Measurements from ENCODE around the gene PSD4. TPM values are rescaled to one million over a fixed set of nuclear protein-coding genes. Genes with fewer than 3 reads are reported as not detected.

Gene PSD4
- total and polyA plus RNA-seq, 4 donors = 0.79 to 17.8 (median 6.5) TPM

- H3K27me3 ChIP-seq (ENCODE audit: control insufficient read depth in 1 of 2, insufficient read depth in 2 of 2, low read length in 1 of 2) = no peaks in the 10 kb centered on the region
- H3K36me3 ChIP-seq (ENCODE audit: control insufficient read depth in 1 of 2, insufficient read depth in 2 of 2, low read length in 1 of 2) = no peaks in the 10 kb centered on the region
- H3K4me1 ChIP-seq (ENCODE audit: control insufficient read depth in 1 of 2, insufficient read depth in 2 of 2, low read length in 2 of 2) = no peaks in the 10 kb centered on the region
- H3K27ac ChIP-seq (ENCODE audit: low read depth in 1 of 2, low read length in 2 of 2) = no peak overlapping the region
- 31 to 35% methylated on average over 5 of the region's 5 CpGs for WGBS, 2 donors
- intact Hi-C loops (cut with DNase I) = loop anchor here in 1 of 2 donors (2.0 to 5.0 kb wide), 2 partner anchors 38 to 167 kb away; no protein-coding TSS in a partner anchor
- DNase-seq (peak; percentile 77 to 80), ATAC-seq (ENCODE audit: low FRiP score) (peak; percentile 61)
- no peaks in the 10 kb centered on the region for H3K9me3 ChIP-seq (ENCODE audit: control insufficient read depth, low read length)
- no peak overlapping the region for H3K4me3 ChIP-seq (ENCODE audit: low read length in 2 of 2)
These were observed 30.2 kb downstream of the PSD4 start for GRCh38 chr2:113203901-113204519.

- 81 to 89% methylated on average over 6 of the region's 6 CpGs for WGBS, 2 donors
- H3K9me3 ChIP-seq (ENCODE audit: control insufficient read depth, low read length) = no peaks in the 10 kb centered on the region
- peak; percentile 17 to 39 for DNase-seq
- ATAC-seq (ENCODE audit: low FRiP score) = no peak
- H3K27ac ChIP-seq (ENCODE audit: low read depth in 1 of 2, low read length in 2 of 2) = no peak overlapping the region
- intact Hi-C loops (cut with DNase I) = loop anchor here in 1 of 2 donors (5.0 kb wide), 1 partner anchor 161 kb away; no protein-coding TSS in a partner anchor
- H3K36me3 ChIP-seq (ENCODE audit: control insufficient read depth in 1 of 2, insufficient read depth in 2 of 2, low read length in 1 of 2) = no peaks in the 10 kb centered on the region
- no peaks in the 10 kb centered on the region for H3K4me1 ChIP-seq (ENCODE audit: control insufficient read depth in 1 of 2, insufficient read depth in 2 of 2, low read length in 2 of 2)
- no peak overlapping the region for H3K4me3 ChIP-seq (ENCODE audit: low read length in 2 of 2)
- H3K27me3 ChIP-seq (ENCODE audit: control insufficient read depth in 1 of 2, insufficient read depth in 2 of 2, low read length in 1 of 2) = no peaks in the 10 kb centered on the region
These were observed 32.5 kb downstream of the PSD4 start for GRCh38 chr2:113206251-113206650.

GRCh38 chr2:113207021-113207420 lies 33.2 kb downstream of the PSD4 start:
- ATAC-seq (ENCODE audit: low FRiP score) (no peak), DNase-seq (peak; percentile 17 to 20)
- no peaks in the 10 kb centered on the region for H3K36me3 ChIP-seq (ENCODE audit: control insufficient read depth in 1 of 2, insufficient read depth in 2 of 2, low read length in 1 of 2)
- intact Hi-C loops (cut with DNase I) = loop anchor here in 1 of 2 donors (5.0 kb wide), 1 partner anchor 160 kb away; no protein-coding TSS in a partner anchor
- H3K4me1 ChIP-seq (ENCODE audit: control insufficient read depth in 1 of 2, insufficient read depth in 2 of 2, low read length in 2 of 2) = no peaks in the 10 kb centered on the region
- H3K4me3 ChIP-seq (ENCODE audit: low read length in 2 of 2) = no peak overlapping the region
- H3K9me3 ChIP-seq (ENCODE audit: control insufficient read depth, low read length) = no peaks in the 10 kb centered on the region
- no peak overlapping the region for H3K27ac ChIP-seq (ENCODE audit: low read depth in 1 of 2, low read length in 2 of 2)
- 78 to 81% methylated on average over 2 of the region's 2 CpGs for WGBS, 2 donors
- H3K27me3 ChIP-seq (ENCODE audit: control insufficient read depth in 1 of 2, insufficient read depth in 2 of 2, low read length in 1 of 2) = no peaks in the 10 kb centered on the region

- DNase-seq = peak; percentile 2 to 5
These were observed 34.6 kb downstream of the PSD4 start for GRCh38 chr2:113208396-113208795.

GRCh38 chr2:113209011-113209645 lies 35.4 kb downstream of the PSD4 start:
- no peak for ATAC-seq (ENCODE audit: low FRiP score)
- no peaks in the 10 kb centered on the region for H3K9me3 ChIP-seq (ENCODE audit: control insufficient read depth, low read length)
- peak in 1 of 2 donors; percentile 12 for DNase-seq
- H3K36me3 ChIP-seq (ENCODE audit: control insufficient read depth in 1 of 2, insufficient read depth in 2 of 2, low read length in 1 of 2) = no peaks in the 10 kb centered on the region
- intact Hi-C loops (cut with DNase I) = loop anchor here in 1 of 2 donors (5.0 kb wide), 1 partner anchor 158 kb away; no protein-coding TSS in a partner anchor
- H3K4me3 ChIP-seq (ENCODE audit: low read length in 2 of 2) = no peak overlapping the region
- no peaks in the 10 kb centered on the region for H3K4me1 ChIP-seq (ENCODE audit: control insufficient read depth in 1 of 2, insufficient read depth in 2 of 2, low read length in 2 of 2)
- 85 to 86% methylated on average over 8 of the region's 8 CpGs for WGBS, 2 donors
- no peaks in the 10 kb centered on the region for H3K27me3 ChIP-seq (ENCODE audit: control insufficient read depth in 1 of 2, insufficient read depth in 2 of 2, low read length in 1 of 2)
- H3K27ac ChIP-seq (ENCODE audit: low read depth in 1 of 2, low read length in 2 of 2) = no peak overlapping the region

More at GRCh38 chr2:113208396-113208795, 34.6 kb downstream of the PSD4 start:
- H3K27me3 ChIP-seq (ENCODE audit: control insufficient read depth in 1 of 2, insufficient read depth in 2 of 2, low read length in 1 of 2) = no peaks in the 10 kb centered on the region
- no peak overlapping the region for H3K4me3 ChIP-seq (ENCODE audit: low read length in 2 of 2)
- H3K4me1 ChIP-seq (ENCODE audit: control insufficient read depth in 1 of 2, insufficient read depth in 2 of 2, low read length in 2 of 2) = no peaks in the 10 kb centered on the region
- H3K9me3 ChIP-seq (ENCODE audit: control insufficient read depth, low read length) = no peaks in the 10 kb centered on the region
- no peak for ATAC-seq (ENCODE audit: low FRiP score)
- intact Hi-C loops (cut with DNase I) = loop anchor here in 1 of 2 donors (5.0 kb wide), 1 partner anchor 159 kb away; no protein-coding TSS in a partner anchor
- no peak overlapping the region for H3K27ac ChIP-seq (ENCODE audit: low read depth in 1 of 2, low read length in 2 of 2)
- 93 to 94% methylated on average over 5 of the region's 5 CpGs for WGBS, 2 donors
- H3K36me3 ChIP-seq (ENCODE audit: control insufficient read depth in 1 of 2, insufficient read depth in 2 of 2, low read length in 1 of 2) = no peaks in the 10 kb centered on the region

- H3K27me3 ChIP-seq (ENCODE audit: control insufficient read depth in 1 of 2, insufficient read depth in 2 of 2, low read length in 1 of 2) = no peaks in the 10 kb centered on the region
- H3K27ac ChIP-seq (ENCODE audit: low read depth in 1 of 2, low read length in 2 of 2) = no peak overlapping the region
- H3K36me3 ChIP-seq (ENCODE audit: control insufficient read depth in 1 of 2, insufficient read depth in 2 of 2, low read length in 1 of 2) = no peaks in the 10 kb centered on the region
- intact Hi-C loops (cut with DNase I) = loop anchor here in 1 of 2 donors (5.0 kb wide), 1 partner anchor 158 kb away; no protein-coding TSS in a partner anchor
- WGBS, 2 donors = 83 to 85% methylated on average over 15 of the region's 15 CpGs
- no peaks in the 10 kb centered on the region for H3K9me3 ChIP-seq (ENCODE audit: control insufficient read depth, low read length)
- H3K4me3 ChIP-seq (ENCODE audit: low read length in 2 of 2) = no peak overlapping the region
- DNase-seq (peak; percentile 24 to 63), ATAC-seq (ENCODE audit: low FRiP score) (no peak)
- no peaks in the 10 kb centered on the region for H3K4me1 ChIP-seq (ENCODE audit: control insufficient read depth in 1 of 2, insufficient read depth in 2 of 2, low read length in 2 of 2)
These were observed 35.9 kb downstream of the PSD4 start for GRCh38 chr2:113209646-113210171.

GRCh38 chr2:113211226-113212105 lies 37.7 kb downstream of the PSD4 start:
- DNase-seq (peak; percentile 69), ATAC-seq (ENCODE audit: low FRiP score) (no peak)
- intact Hi-C loops (cut with DNase I) = no loop called here
- 85 to 86% methylated on average over 13 of the region's 13 CpGs for WGBS, 2 donors
- Histone ChIP-seq H3K27me3 (ENCODE audit: control insufficient read depth in 1 of 2, insufficient read depth in 2 of 2, low read length in 1 of 2) (no peaks in the 10 kb centered on the region), H3K27ac (ENCODE audit: low read depth in 1 of 2, low read length in 2 of 2) (no peak overlapping the region), H3K36me3 (ENCODE audit: control insufficient read depth in 1 of 2, insufficient read depth in 2 of 2, low read length in 1 of 2) (no peaks in the 10 kb centered on the region), H3K9me3 (ENCODE audit: control insufficient read depth, low read length) (no peaks in the 10 kb centered on the region), H3K4me1 (ENCODE audit: control insufficient read depth in 1 of 2, insufficient read depth in 2 of 2, low read length in 2 of 2) (no peaks in the 10 kb centered on the region), H3K4me3 (ENCODE audit: low read length in 2 of 2) (no peak overlapping the region)

Measured in aorta (tissue), 5 donors.